Stomach smooth muscle (tissue), 2 donors: ENCODE measurements around the gene DNAI7.

Experiments used
- H3K27ac ChIP-seq: one replicate; pipeline ENCODE4 v1.7.0; 2013; ENCODE audit warnings: mild to moderate bottlenecking, low read length, inconsistent platforms
- H3K27me3 ChIP-seq, 2 donors: one replicate each; pipeline ENCODE4 v1.7.0; 2013; ENCODE audit warnings: low read length in 2 of 2; ENCODE audit not compliant: insufficient read depth in 2 of 2, control insufficient read depth in 1 of 2
- H3K36me3 ChIP-seq, 2 donors: one replicate each; pipeline ENCODE4 v1.7.0; 2013; ENCODE audit warnings: low read length in 2 of 2; ENCODE audit not compliant: control insufficient read depth in 2 of 2, insufficient read depth in 2 of 2
- H3K4me1 ChIP-seq: one replicate; pipeline ENCODE4 v1.7.0; 2013; ENCODE audit warnings: low read length; ENCODE audit not compliant: control insufficient read depth, insufficient read depth
- H3K4me3 ChIP-seq, 2 donors: one replicate each; pipeline ENCODE4 v1.7.0; 2013; ENCODE audit warnings: low read length in 2 of 2
- H3K9ac ChIP-seq, 2 donors: one replicate each; pipeline ENCODE4 v1.7.0; 2013; ENCODE audit warnings: low read length in 2 of 2, mild to moderate bottlenecking in 1 of 2
- H3K9me3 ChIP-seq, 2 donors: one replicate each; pipeline ENCODE4 v1.7.0; 2013; ENCODE audit warnings: low read length in 2 of 2; ENCODE audit not compliant: control insufficient read depth in 2 of 2
- donor health status: healthy.
- donor health status: Pancreatic carcinoma.

Gene DNAI7

DNA sequence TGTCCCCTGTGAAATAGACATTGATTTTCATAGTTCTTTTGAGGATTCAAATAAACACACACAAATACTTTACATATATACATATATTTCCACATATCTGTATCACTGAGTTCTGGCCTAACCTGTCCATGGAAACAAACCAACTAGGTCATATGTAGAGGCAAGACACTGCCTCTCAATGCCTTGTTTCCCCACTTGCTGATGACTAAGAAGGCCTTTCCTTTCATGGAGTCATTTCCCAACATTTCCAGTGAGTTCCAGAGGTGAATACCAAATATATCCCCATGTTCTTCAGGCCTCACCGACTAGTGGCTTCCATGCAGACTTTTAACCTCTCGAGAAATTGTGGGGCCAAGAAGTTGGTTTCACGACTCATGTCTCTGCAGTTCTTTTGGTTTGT lies 120.8 kb downstream of the DNAI7 start:
- Histone ChIP-seq H3K9me3 (no peaks in the 10 kb centered on the region), H3K36me3 (no peaks in the 10 kb centered on the region), H3K4me3 (no peak overlapping the region), H3K9ac (no peak overlapping the region), H3K27ac (no peak overlapping the region), H3K27me3 (no peaks in the 10 kb centered on the region), H3K4me1 (no peaks in the 10 kb centered on the region)

DNA sequence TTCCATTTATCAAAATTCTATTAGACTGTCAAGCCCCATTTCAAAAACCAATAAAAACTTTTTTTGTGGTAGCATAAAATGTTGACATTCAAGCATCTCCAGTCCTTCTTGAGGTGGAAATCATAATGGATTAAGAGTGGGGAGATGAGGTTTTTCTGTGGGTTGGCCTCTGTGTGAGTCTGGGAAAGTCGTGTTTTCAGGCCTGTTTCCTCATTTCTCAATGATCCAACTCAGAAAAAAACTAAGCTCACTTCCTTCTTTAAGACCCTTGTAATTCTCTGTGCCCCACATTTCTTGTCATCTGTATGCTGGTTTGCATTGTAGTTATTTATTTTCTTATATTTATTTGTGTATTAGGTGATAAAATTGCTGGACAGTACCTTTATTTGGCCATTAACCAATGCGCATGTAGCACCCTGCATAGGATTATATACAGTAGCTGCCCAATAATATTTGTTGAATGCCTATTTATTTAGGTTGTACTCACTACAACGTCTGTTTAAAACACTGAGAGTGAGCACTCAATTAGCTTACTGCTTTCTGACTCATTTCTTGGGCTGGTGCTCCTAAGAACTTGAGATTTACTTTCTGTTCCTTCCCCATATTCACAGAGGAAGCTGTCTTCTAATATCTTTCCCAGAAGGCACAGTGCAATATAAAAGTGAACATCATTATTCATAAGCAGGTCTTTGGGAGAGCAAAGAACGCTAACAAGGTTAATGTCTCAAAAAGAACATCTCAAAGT lies 121.9 kb downstream of the DNAI7 start:
- no peaks in the 10 kb centered on the region for H3K4me1 ChIP-seq

DNA sequence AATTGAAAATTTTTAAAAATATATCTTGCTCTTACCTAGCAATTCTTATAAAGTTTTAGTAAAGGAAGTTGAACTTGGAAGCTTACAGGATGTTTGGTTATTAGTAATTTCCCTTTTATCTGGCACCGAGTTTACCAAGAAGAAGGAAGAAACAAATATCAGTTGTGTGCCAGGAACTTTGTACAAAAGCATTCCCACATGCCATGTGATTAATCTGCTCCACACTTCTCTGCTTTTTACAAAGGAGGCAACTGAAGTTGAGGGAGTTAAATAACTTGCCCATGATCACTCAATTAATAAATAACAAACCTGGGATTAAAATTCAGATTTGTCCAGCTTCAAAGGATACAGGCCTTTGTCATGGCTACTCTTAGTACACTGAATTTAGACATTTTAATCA lies 123.6 kb downstream of the DNAI7 start:
- Histone ChIP-seq H3K4me3 (no peak overlapping the region), H3K4me1 (no peaks in the 10 kb centered on the region), H3K27ac (no peak overlapping the region), H3K9me3 (no peaks in the 10 kb centered on the region), H3K9ac (no peak overlapping the region), H3K36me3 (no peaks in the 10 kb centered on the region), H3K27me3 (no peaks in the 10 kb centered on the region)

More for the DNA sequence above, 121.9 kb downstream of the DNAI7 start:
- no peak overlapping the region for H3K27ac ChIP-seq
- H3K36me3 ChIP-seq: no peaks in the 10 kb centered on the region
- no peaks in the 10 kb centered on the region for H3K9me3 ChIP-seq
- H3K4me3 ChIP-seq: no peak overlapping the region
- H3K9ac ChIP-seq: no peak overlapping the region
- no peaks in the 10 kb centered on the region for H3K27me3 ChIP-seq

DNA sequence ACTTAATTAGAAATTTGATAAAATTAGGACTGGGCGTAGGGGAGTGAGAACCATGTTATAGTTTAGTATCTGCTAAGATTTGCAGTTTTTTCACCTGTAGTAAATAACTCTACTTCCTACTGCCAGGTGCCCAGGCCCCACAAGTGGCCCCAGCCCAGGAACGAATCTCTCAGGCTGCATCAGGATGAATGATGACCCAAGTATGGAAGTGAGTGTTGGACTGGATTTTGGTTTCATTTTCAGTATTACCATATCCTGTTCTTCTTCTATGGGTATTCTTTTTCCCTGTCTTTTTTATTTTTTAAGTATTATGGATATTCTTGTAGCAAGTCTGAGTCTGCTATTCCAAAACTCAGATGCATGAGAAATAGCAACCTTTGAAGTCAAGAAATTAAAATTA lies 125.7 kb downstream of the DNAI7 start:
- H3K9ac ChIP-seq: no peak overlapping the region
- no peaks in the 10 kb centered on the region for H3K36me3 ChIP-seq
- no peaks in the 10 kb centered on the region for H3K4me1 ChIP-seq
- H3K9me3 ChIP-seq: no peaks in the 10 kb centered on the region
- H3K4me3 ChIP-seq: peak overlapping the region in 1 of 2 donors; percentile 22
- no peaks in the 10 kb centered on the region for H3K27me3 ChIP-seq
- no peak overlapping the region for H3K27ac ChIP-seq

DNA sequence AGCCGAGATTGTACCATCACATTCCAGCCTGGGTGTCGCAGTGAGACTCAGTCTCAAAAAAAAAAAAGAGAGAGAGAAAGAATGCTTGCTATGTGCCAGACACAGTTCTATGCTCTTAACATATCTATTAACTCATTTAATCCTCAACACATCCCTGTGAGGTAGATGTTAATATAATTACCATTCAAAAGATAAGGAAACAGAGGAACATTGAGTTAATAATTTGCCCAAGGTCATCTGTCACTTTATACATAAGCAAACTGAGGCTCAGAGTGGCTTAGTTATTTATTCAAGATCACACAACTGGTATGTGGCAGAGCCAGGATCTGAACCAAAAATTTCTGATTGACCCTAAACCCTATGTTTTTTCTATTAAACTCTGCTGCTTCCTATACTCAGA lies 129.9 kb downstream of the DNAI7 start:
- Histone ChIP-seq H3K27me3 (no peaks in the 10 kb centered on the region), H3K4me1 (no peaks in the 10 kb centered on the region), H3K4me3 (no peak overlapping the region), H3K36me3 (no peaks in the 10 kb centered on the region), H3K9me3 (no peaks in the 10 kb centered on the region), H3K27ac (no peak overlapping the region), H3K9ac (no peak overlapping the region)

DNA sequence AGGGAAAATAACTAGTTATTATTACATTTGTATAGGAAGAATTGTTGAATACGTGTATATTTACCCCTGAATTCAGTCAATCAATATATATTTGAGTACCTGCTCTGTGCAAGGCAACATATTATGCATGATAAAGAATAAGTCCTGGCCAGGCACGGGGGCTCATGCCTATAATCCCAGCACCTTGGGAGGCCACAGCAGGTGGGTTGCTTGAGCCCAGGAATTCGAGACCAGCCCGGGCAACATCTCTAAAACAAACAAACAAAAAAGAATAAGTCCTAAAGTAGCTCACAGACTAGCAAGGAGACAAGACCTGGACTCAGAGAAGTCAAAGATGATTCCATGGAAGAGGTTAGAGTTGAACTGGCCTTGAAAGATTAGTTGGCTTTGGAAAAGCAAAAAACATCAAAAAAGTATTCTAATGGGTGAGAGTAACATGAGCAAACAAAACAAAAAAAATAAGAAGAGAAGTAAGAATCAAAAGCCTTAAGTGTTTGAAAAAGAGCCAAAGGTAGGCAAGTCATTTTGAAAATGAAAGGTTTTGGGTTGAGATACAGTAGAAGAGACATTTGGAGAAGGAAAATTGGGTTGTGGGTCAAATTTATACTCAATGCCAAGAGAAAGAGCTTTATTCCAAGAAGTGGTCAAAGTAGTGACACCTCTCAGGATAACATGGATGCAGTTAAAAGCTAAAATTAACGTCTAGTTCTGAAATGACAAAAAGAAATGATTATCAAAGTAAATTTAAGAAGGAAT lies 130.9 kb downstream of the DNAI7 start:
- Histone ChIP-seq H3K9me3 (no peaks in the 10 kb centered on the region), H3K27ac (no peak overlapping the region), H3K9ac (no peak overlapping the region), H3K4me1 (no peaks in the 10 kb centered on the region), H3K4me3 (no peak overlapping the region), H3K27me3 (no peaks in the 10 kb centered on the region), H3K36me3 (no peaks in the 10 kb centered on the region)

DNA sequence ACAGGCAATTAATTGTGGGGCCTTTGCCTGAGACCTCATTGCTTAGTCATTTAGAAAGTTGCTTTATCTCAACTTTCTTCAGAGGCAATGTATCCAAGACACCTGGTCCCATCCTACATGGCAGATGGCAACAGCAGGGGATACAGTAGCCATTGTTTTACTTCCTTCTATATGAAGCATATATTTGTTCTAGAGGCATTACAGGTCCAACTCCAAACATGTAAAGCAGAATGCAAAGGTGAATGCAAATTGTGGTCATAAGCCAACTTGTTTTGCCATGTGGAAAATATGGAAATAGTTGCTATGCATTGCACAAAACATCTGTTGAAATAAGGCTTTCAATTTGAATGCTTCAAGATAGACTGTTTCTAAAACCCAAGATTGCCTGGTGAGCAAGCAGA lies 136.3 kb downstream of the DNAI7 start:
- Histone ChIP-seq H3K9ac (no peak overlapping the region), H3K27me3 (no peaks in the 10 kb centered on the region), H3K9me3 (no peaks in the 10 kb centered on the region), H3K4me3 (no peak overlapping the region), H3K36me3 (no peaks in the 10 kb centered on the region), H3K27ac (no peak overlapping the region), H3K4me1 (no peaks in the 10 kb centered on the region)
